SK-N-MC (cell line): ENCODE measurements around the gene RHBDL1.
A peak's percentile ranks its signal among the peaks of the same experiment; 100 is the strongest.

Experiments
- DNase-seq: peaks from one replicate; pipeline ENCODE4 v3.0.0-alpha.2; 2011; ENCODE audit warnings: low read depth, low spot score
- H3K27ac ChIP-seq: fragments of 200-600 bp; sonication (generic); 2 replicates; pipeline ENCODE4 v1.5.1; 2016; ENCODE audit warnings: mixed run types
- H3K36me3 ChIP-seq: fragments of 200-600 bp; sonication (generic); 2 replicates; pipeline ENCODE4 v1.6.1; 2017; ENCODE audit warnings: antibody characterized with exemption, low read length, mixed read lengths; ENCODE audit not compliant: insufficient read depth
- H3K4me3 ChIP-seq: fragments of 200-600 bp; sonication (generic); 2 replicates; pipeline ENCODE4 v1.5.1; 2016
- H3K9ac ChIP-seq: fragments of 200-600 bp; sonication (generic); 2 replicates; pipeline ENCODE4 v1.8.0; 2017; ENCODE audit warnings: mixed run types, mixed read lengths; ENCODE audit not compliant: insufficient read length
- H3K9me3 ChIP-seq: fragments of 200-600 bp; sonication (generic); 2 replicates; pipeline ENCODE4 v1.6.1; 2017; ENCODE audit warnings: low read depth, mild to moderate bottlenecking, antibody characterized with exemption, low read length, moderate library complexity, mixed read lengths
- EZH2 ChIP-seq: fragments of 200-600 bp; sonication (generic); IDR thresholded peaks from one replicate; pipeline ENCODE4 v1.6.1; 2017; ENCODE audit warnings: antibody characterized with exemption
- FOXP2 ChIP-seq: optimal IDR thresholded peaks from 2 replicates; pipeline ENCODE3; 2011; ENCODE audit warnings: mild to moderate bottlenecking, moderate library complexity; ENCODE audit not compliant: insufficient read depth; ENCODE audit errors: extremely low read length, control extremely low read depth
- POLR2AphosphoS5 ChIP-seq: IDR thresholded peaks from 2 replicates; pipeline ENCODE4 v1.6.1; 2012; ENCODE audit warnings: mild to moderate bottlenecking, low read depth, low read length, borderline replicate concordance

RHBDL1 gene

GRCh38 chr16:659618-660017 is 15.9 kb upstream of the RHBDL1 start:
- H3K27ac ChIP-seq: no peak overlapping the region
- no peaks in the 10 kb centered on the region for H3K9me3 ChIP-seq
- no peaks in the 10 kb centered on the region; the same call in 1 of the 2 replicates for H3K36me3 ChIP-seq
- no peak overlapping the region for H3K9ac ChIP-seq
- no peak overlapping the region for H3K4me3 ChIP-seq
- no peak for TF ChIP-seq EZH2
- no peak for TF ChIP-seq FOXP2
- no peak for TF ChIP-seq POLR2AphosphoS5
- DNase-seq: no peak

GRCh38 chr16:660132-660458 is 15.4 kb upstream of the RHBDL1 start:
- DNase-seq: no peak
- no peaks in the 10 kb centered on the region; the same call in 1 of the 2 replicates for H3K36me3 ChIP-seq
- no peak overlapping the region for H3K4me3 ChIP-seq
- H3K27ac ChIP-seq: no peak overlapping the region
- TF ChIP-seq FOXP2: no peak
- TF ChIP-seq POLR2AphosphoS5: no peak
- no peak for TF ChIP-seq EZH2
- no peak overlapping the region for H3K9ac ChIP-seq
- H3K9me3 ChIP-seq: no peaks in the 10 kb centered on the region

- TF ChIP-seq EZH2: no peak
- no peak for TF ChIP-seq POLR2AphosphoS5
- no peak for TF ChIP-seq FOXP2
- Histone ChIP-seq H3K9me3 (no peaks in the 10 kb centered on the region), H3K9ac (peak overlapping the region; percentile 26), H3K4me3 (no peak overlapping the region), H3K36me3 (no peaks in the 10 kb centered on the region; the same call in 1 of the 2 replicates), H3K27ac (no peak overlapping the region)
- DNase-seq: no peak
Observed at GRCh38 chr16:660459-661183, 14.8 kb upstream of the RHBDL1 start.

GRCh38 chr16:661184-661821 is 14.2 kb upstream of the RHBDL1 start:
- Histone ChIP-seq H3K36me3 (no peaks in the 10 kb centered on the region; the same call in 1 of the 2 replicates), H3K27ac (0 out of 2 replicates have a peak overlapping the region, but pooled peaks have one; percentile 36), H3K9me3 (no peaks in the 10 kb centered on the region), H3K4me3 (no peak overlapping the region), H3K9ac (peak overlapping the region; percentile 26)
- no peak for DNase-seq
- TF ChIP-seq FOXP2 (no peak), EZH2 (no peak), POLR2AphosphoS5 (no peak)

- Histone ChIP-seq H3K27ac (no peak overlapping the region), H3K36me3 (no peaks in the 10 kb centered on the region; the same call in 1 of the 2 replicates), H3K4me3 (no peak overlapping the region), H3K9me3 (no peaks in the 10 kb centered on the region), H3K9ac (no peak overlapping the region)
- DNase-seq: no peak
- TF ChIP-seq EZH2 (no peak), POLR2AphosphoS5 (no peak), FOXP2 (no peak)
Observed at GRCh38 chr16:662095-662494, 13.4 kb upstream of the RHBDL1 start.

- H3K9ac ChIP-seq: no peak overlapping the region
- no peak overlapping the region for H3K27ac ChIP-seq
- no peaks in the 10 kb centered on the region for H3K9me3 ChIP-seq
- H3K36me3 ChIP-seq: no peaks in the 10 kb centered on the region; the same call in 1 of the 2 replicates
- DNase-seq: no peak
- no peak overlapping the region for H3K4me3 ChIP-seq
- no peak for TF ChIP-seq POLR2AphosphoS5
- TF ChIP-seq FOXP2: no peak
- no peak for TF ChIP-seq EZH2
Observed at GRCh38 chr16:662597-662996, 12.9 kb upstream of the RHBDL1 start.

- Histone ChIP-seq H3K9ac (no peak overlapping the region), H3K36me3 (peaks cover 25% of the 10 kb centered on the region; the same call in 1 of the 2 replicates)
- no peak for TF ChIP-seq POLR2AphosphoS5
- no peak for TF ChIP-seq EZH2
- TF ChIP-seq FOXP2: no peak
Observed at GRCh38 chr16:666572-666971, 8.9 kb upstream of the RHBDL1 start.

GRCh38 chr16:667113-667779 is 8.2 kb upstream of the RHBDL1 start:
- H3K27ac ChIP-seq: peak overlapping the region; percentile 29; the same call in 1 of the 2 replicates
- no peaks in the 10 kb centered on the region for H3K9me3 ChIP-seq
- H3K9ac ChIP-seq: peak overlapping the region; percentile 67
- H3K4me3 ChIP-seq: peak overlapping the region; percentile 94
- no peak for DNase-seq
- H3K36me3 ChIP-seq: peaks cover 30% of the 10 kb centered on the region; the same call in 1 of the 2 replicates
- TF ChIP-seq FOXP2: no peak
- TF ChIP-seq POLR2AphosphoS5: no peak
- TF ChIP-seq EZH2: no peak

More at GRCh38 chr16:666572-666971, 8.9 kb upstream of the RHBDL1 start:
- Histone ChIP-seq H3K27ac (no peak overlapping the region), H3K4me3 (no peak overlapping the region), H3K9me3 (no peaks in the 10 kb centered on the region)
- DNase-seq: no peak
